KOPT-K1 (cell line): ENCODE data around the gene INPP5A.
"Not testable (repeated sequence)": the region's sequence is repeated elsewhere in the genome, so short reads cannot be mapped to it uniquely, and the experiment has no call there.

Experiments used
- H3K27ac ChIP-seq: fragments of 200-600 bp; sonication (generic); 2 replicates; pipeline ENCODE4 v1.5.1; 2016; ENCODE audit warnings: antibody characterized with exemption, mild to moderate bottlenecking, low read depth, low read length; ENCODE audit not compliant: poor library complexity, severe bottlenecking
- H3K36me3 ChIP-seq: fragments of 200-600 bp; sonication (generic); 2 replicates; pipeline ENCODE4 v1.5.1; 2017; ENCODE audit warnings: antibody characterized with exemption, mild to moderate bottlenecking, low read length, moderate library complexity; ENCODE audit not compliant: insufficient read depth
- H3K9me3 ChIP-seq: fragments of 200-600 bp; sonication (generic); 2 replicates; pipeline ENCODE4 v1.5.1; 2017; ENCODE audit warnings: antibody characterized with exemption, low read length, mild to moderate bottlenecking; ENCODE audit not compliant: insufficient read depth, poor library complexity, severe bottlenecking

The INPP5A gene

DNA sequence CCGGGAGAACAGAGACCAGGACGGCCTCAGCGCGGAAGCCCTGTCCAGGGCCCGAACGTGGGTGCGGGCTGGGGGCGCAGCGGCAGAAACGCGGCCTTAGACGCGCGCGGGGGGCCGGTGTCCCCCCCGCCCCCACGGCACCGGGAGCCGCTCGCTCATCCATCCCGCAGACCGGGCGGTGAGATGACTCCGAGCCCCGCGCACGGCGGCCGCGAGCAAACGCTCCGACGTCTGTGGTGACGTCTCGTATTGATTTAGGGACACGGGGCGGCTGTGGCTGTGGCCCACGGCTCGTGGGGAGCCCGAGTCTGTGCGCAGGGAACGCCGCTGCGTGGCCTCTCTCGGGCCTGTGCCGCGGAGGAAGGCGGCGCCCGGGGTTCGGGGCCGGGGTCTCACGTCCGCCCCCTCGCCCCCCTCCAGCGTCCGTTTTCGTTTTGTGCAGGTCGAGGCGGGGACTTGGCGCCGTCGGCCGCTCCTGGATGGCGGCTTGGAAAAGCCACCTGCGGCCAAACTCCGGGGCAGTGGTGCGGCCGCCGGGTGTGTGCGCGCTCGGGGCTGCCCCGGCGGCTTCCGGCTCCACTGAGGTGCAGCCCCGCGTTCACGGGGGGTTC, 249.4 kb downstream of the INPP5A start:
- H3K36me3 ChIP-seq: peaks cover 9% of the 10 kb centered on the region; the same call in 1 of the 2 replicates
- H3K9me3 ChIP-seq: peaks cover 39% of the 10 kb centered on the region
- no peak overlapping the region for H3K27ac ChIP-seq

DNA sequence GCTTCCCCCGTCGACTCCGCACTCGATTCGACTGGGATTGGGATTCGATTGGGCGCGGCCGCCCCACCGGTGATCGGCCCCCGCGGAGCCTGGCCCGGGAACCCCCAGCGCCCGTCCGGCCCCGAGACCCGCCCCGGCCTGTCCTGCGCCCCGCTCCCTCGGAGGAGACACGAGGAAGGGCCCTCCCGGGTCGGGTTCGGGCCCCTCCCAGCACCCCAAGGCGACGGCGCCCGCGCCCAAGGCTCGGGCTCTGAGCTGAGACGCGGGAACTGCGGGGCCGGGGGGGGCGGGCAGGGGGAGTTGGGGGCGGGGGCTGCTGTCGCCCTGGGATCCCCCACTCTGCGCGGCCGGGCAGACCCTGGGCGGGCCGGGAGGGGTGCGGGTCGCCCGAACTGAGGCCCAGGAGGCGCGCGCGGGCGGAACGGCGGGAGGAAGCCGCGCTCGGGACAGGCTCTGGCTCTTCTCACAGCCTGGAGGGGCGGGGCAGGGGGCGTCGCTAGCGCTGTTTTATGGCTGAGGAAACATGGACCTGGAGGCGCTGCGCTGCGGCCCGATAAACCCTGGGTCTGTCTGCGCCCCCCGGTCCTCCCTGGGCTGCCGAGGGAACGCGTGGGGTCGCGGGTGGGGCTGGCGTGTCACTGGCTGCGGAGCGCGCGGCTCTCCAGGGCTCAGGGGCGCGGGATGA, 250.1 kb downstream of the INPP5A start:
- H3K27ac ChIP-seq: no peak overlapping the region
- H3K9me3 ChIP-seq: peaks cover 39% of the 10 kb centered on the region
- H3K36me3 ChIP-seq: peaks cover 7% of the 10 kb centered on the region; the same call in 1 of the 2 replicates

DNA sequence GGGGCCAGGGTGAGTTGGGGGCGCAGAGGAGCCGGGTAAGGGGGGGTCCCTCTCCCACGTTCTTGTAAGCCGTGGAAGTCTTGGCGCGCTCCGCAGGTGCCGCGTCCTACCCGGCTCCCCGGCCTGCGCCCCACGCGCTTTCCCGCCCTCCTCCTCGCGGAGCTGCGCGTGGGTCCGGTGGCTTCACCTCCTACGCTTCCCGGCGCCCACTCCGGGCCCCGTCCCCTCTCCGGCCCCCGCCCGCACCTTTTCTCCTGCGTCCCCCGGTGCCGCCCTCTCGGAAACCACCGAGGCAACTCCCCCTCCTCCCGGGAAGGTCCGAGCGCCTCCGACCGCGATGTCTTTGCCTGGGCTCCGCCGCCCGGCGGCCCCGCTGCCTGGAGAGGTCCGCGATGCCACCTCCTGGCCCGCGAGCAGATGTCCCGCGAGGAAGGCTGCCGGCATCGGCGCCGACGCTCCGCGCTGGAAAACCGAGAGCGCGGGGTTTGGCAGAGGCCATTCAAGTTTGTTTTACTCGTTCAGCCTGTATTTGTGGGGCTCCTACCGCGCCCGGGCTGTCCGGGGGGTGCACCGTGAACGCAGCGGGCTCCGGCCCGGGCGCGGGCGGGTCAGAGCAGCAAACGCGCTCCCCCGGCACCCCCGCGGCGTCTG, 250.7 kb downstream of the INPP5A start:
- Histone ChIP-seq H3K9me3 (peaks cover 39% of the 10 kb centered on the region), H3K27ac (no peak overlapping the region), H3K36me3 (0 out of 2 replicates have a peak, but pooled peaks cover under 1% of the 10 kb centered on the region)

DNA sequence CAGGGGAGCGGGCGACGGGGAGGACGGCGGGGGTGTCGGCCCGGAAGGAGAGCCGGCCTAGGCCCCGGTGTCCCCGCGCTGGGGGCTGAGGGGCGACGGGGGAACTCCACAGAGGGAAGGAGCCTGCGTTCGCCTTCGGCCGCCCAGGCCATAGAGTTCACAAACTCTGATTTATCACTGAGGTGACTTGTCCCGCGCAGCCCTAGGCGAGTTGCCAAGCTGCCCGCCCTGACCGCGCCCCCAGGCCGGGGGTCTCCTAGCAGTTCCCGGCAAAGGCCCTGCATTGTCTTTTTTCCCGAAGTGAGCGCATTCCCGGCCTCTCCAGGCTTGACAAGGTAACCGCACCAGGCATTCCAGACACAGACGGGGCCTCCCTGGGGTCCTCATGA, 251.2 kb downstream of the INPP5A start:
- no peak overlapping the region for H3K27ac ChIP-seq
- peaks cover 35% of the 10 kb centered on the region for H3K9me3 ChIP-seq
- no peaks in the 10 kb centered on the region for H3K36me3 ChIP-seq

DNA sequence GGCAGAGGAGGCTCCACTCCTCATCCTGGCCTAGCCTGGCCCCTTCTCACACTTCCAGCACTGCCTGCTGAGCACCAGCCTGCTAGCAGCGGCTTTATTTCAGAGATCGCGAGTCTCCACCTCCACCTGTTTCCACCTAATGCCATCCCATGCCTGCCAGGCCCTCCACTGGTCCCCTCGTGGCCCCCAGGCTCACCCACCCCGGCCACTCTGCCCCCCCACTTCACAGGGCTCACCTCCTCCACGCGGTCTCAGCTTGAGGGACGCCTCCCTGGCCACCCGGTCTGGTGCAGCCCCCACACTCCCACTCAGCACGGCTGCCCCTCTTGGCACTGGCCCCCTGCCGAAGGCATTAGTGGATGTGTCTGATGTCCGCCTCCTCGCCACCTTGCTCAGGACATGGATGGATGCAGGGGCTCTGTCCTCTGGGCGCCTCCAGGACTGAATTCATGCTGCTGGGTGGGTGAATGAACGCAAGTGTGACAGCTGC, 252.1 kb downstream of the INPP5A start:
- Histone ChIP-seq H3K27ac (no peak overlapping the region), H3K9me3 (peaks cover 28% of the 10 kb centered on the region), H3K36me3 (no peaks in the 10 kb centered on the region)

DNA sequence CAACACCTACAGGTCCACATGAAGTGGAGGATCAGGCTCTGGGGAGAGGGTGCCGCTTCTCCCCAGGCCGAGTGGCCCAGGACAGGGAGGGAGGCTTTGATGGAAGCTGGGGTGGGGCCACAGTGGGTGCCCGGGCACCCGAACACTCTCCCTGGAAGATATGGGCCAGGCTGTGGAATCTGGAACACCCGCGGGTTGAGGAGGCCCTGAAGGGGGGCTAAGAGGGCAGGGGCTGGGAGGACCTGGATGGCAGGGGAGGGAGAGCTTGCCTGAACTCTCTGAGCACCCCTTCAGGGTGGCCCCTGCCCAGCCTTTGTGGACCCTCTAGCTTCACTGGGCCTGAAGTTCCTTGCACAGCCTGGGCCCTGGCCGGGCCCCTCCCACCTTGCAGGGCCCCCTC, 252.9 kb downstream of the INPP5A start:
- Histone ChIP-seq H3K27ac (no peak overlapping the region), H3K36me3 (no peaks in the 10 kb centered on the region), H3K9me3 (peaks cover 22% of the 10 kb centered on the region)

DNA sequence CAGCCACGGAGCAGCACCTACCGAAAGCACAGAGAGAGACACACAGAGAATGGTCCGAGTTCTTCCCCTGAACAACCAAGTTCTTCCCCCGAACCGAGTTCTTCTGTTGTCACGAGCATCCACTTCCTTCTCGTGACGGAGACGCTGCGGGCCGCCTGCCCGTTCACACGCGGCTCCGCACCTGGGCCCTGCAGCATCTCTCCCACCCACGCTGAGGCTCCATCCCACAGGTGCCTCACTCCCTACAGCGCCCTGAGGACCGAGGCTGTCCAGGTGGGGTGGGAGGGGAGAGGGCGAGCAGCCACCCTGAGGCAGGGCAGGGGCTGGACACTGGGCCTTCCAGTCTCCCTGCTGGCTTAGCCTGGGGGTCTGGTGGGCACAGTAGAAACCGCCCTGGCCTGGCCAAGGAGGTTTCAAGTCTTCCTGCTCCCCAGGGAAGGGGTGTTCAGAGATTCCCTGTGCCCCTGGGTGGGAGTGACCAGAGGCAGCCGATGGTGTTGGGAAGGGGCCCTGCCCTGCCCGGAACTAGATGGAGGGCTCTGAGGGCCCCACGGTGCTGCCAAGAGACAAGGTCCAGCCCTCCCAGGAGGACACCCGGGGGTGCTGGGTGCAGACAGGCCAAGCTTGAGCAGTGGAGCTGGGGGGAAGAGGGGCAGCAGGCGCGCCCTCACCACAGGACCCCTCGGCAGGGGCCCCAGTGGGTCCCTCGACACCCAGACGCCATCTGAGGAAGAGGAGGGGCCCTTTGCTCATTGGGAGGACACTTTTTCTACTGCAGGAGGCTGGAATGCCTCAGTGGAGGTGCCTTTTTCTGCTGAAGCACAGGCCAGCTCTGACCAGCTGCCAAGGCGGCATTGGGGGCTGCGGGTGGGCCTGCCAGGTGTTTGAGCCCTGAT, 253.6 kb downstream of the INPP5A start:
- no peaks in the 10 kb centered on the region for H3K36me3 ChIP-seq
- no peak overlapping the region for H3K27ac ChIP-seq
- peaks cover 21% of the 10 kb centered on the region for H3K9me3 ChIP-seq

DNA sequence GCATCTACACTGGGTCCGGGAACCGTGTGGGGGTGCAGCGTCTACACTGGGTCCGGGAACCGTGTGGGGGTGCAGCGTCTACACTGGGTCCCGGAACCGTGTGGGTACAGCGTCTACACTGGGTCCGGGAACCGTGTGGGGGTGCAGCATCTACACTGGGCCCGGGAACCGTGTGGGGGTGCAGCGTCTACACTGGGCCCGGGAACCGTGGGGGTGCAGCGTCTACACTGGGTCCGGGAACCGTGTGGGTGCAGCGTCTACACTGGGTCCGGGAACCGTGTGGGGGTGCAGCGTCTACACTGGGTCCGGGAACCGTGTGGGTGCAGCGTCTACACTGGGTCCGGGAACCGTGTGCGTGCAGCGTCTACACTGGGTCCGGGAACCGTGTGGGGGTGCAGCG, 254.5 kb downstream of the INPP5A start:
- H3K9me3 ChIP-seq: peaks cover 12% of the 10 kb centered on the region
- not testable (repeated sequence) for H3K27ac ChIP-seq, H3K36me3 ChIP-seq

DNA sequence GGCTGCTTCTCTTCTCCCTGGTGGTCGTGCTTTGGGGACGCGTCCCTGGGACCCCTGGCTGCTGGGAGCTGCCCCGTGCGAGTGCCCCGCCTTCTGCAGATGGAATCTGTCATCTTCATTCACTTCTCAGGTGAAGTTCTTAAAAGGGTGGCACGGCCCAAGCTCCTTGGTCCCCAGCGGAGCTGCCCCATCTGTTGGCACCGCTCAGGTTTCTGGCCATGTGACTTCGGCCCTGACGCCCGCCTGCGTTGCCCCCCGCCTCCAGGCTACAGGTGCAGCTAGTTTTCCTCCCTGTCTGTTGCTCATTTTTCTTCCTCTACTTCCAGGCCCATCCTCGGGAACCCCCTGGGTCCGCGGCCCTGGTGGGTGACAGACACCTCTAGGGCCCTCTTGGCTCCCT, 255.2 kb downstream of the INPP5A start:
- Histone ChIP-seq H3K36me3 (no peaks in the 10 kb centered on the region), H3K9me3 (peaks cover 7% of the 10 kb centered on the region), H3K27ac (no peak overlapping the region)

DNA sequence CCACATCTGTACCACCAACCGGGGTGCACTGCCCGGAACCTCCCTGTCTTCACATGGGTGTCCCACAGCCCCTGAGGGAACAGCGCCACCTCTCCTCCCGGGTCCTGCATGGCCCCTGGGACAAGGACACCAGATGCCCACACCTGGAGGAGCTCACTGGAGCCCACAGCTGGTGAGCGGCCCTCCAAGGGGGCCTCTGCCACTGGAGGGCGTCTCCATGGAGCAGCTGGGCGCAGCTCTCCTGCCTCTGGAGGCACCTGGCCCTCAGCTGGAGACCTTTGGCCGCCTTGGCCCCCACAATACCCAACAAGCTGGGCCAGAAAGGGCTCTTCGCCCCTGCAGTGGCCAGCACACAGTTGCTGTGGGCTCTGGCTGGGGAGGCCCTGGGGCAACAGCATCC, 255.6 kb downstream of the INPP5A start:
- no peaks in the 10 kb centered on the region for H3K36me3 ChIP-seq
- H3K27ac ChIP-seq: no peak overlapping the region
- peaks cover 3% of the 10 kb centered on the region for H3K9me3 ChIP-seq

DNA sequence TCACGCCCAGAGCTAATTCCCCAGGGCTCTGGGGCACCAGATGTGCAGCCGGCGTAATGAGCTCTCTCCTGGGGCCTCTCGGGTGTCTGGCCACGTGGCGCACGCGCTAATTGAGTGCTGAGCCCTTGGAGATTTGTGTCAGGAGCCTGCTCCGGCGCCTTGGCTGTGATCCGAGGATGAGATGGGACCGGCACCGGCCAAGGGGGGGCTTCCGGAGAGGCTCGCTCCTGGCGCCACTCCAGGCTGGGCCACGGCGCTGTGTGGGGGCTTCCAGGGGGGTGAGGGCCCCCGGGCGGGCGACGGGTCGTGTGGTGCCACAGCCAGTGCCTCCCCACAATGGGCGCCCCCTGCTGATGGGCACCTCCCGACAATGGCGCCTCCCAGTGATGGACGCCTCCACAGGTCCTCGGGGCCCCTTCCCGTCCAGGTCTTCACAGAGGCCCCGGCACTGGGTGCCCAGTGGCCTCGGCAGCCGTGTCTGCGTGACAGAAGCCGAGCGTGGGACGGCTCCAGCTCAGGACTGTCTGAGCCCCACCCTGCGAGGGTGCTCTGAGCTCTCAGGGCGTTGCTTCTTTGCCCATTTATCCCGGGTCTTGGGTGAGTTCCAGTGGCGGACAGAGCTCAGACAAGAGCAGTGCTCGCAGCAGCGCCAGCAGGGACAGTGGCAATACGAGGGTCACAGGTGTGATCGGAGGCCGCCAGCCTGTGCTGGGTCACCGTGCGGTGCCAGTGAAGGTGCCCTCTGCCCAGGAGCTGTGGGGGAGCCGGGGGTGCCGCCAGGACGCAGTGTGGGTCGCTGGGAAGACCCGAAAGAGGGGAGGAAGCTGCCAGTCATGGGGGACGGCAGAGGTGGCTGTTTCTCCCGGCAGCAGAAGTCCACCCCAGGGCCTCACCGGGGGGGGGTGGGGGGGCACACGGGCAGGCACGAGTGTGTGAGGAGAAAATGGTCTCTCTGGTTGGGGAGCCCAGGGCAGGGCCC, 256.6 kb downstream of the INPP5A start:
- no peaks in the 10 kb centered on the region for H3K9me3 ChIP-seq
- H3K27ac ChIP-seq: no peak overlapping the region
- no peaks in the 10 kb centered on the region for H3K36me3 ChIP-seq

DNA sequence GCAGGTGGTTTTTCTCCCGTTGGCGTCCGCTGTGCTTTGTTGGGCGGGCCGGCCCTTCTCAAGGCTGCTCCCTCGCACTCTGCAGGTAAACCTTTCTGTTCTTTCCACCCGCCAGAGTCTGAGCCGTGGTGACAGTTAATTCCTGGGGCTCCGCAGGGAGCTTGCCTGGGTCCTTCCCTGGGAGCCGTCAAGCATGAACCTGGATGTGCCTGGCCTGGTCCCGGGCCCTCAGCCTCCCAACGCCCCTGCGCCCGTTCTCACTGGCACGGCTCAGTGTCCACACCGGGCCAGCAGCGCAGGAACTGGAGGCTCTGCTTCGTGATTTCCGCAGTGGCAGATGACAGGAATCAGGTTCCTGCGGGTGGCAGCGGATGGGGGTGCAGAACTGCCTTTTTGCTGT, 259.3 kb downstream of the INPP5A start:
- Histone ChIP-seq H3K9me3 (no peaks in the 10 kb centered on the region), H3K36me3 (no peaks in the 10 kb centered on the region), H3K27ac (no peak overlapping the region)

DNA sequence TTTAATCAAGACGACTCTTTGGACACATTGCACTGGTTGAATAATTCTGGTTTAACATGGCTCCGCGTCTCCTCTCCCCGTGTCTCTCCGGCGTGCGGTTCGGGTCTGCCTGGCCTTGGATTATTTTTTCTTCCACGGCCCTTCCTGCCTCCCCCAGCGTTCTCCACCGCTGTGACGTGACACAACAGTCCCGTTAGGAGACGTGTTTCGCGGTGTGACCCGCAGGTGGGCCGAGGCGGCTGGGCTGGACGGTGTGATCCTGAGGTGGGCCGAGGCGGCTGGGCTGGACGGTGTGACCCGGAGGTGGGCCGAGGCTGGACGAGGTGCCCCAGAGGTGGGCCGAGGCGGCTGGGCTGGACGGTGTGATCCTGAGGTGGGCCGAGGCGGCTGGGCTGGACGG, 260.4 kb downstream of the INPP5A start:
- not testable (repeated sequence) for H3K27ac ChIP-seq, H3K9me3 ChIP-seq, H3K36me3 ChIP-seq

DNA sequence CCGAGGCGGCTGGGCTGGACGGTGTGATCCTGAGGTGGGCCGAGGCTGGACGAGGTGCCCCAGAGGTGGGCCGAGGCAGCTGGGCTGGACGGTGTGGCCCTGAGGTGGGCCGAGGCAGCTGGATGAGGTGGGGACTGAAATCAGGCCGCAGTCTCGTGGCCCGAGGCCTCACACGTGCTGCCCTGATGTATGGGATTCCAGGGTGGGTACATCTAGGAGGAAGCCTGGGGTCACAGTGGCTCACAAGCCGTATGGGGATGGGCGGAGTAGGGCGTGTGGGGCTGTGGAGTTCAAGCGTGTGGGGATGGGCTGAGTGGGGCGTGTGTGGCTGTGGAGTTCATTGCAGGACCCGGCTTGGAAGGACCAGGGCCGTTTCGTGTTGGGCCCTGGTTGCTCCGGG, 260.8 kb downstream of the INPP5A start:
- Histone ChIP-seq H3K36me3 (no peaks in the 10 kb centered on the region), H3K27ac (no peak overlapping the region), H3K9me3 (no peaks in the 10 kb centered on the region)
